ENCODE measurements around the gene IL17RD. TPM values are rescaled to one million over a fixed set of nuclear protein-coding genes. Genes with fewer than 3 reads are reported as not detected.

Gene IL17RD
- total and polyA plus RNA-seq, 9 of the 15 experiments (the other 6 are each of a cell fraction or from before 2014, with no cell fraction given) = under 0.01 to 0.09 (median 0.04) TPM; not detected in 4

DNA sequence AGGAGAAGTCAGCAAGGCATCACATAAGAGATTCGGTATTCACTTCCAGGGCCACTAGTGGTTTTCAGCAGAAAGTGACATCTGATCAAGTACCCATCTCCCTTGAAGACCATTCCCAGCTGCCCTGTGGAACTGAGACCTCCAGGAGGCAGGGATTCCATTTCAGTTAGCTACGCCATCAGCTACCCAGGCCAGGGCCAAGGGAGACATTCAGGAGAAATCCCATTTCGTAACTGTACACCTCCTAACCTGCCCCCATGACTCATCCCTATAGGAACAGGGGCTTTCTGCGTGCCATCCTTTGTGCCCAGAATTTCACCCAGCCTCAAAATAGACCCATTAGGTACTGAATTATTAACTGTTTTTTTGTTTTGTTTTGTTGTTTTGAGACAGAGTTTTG lies 79.9 kb downstream of the IL17RD start:
- 9% methylated on average over 4 of the region's 4 CpGs for WGBS (ENCODE audit: insufficient coverage, low coverage, missing lambda C conversion rate)
- in situ Hi-C loops (cut with MboI) = no loop called here
- Histone ChIP-seq H3K9me1 (ENCODE audit: control insufficient read depth, insufficient read depth, low read length) (no peaks in the 10 kb centered on the region), H3K27me3 (ENCODE audit: control insufficient read depth in 2 of 2, insufficient read depth in 2 of 2, low read length in 2 of 2) (no peaks in the 10 kb centered on the region; a peak in 2 of 5 replicates), H4K20me1 (replicated peaks; ENCODE audit: control insufficient read depth, insufficient read depth, low read length) (no peaks in the 10 kb centered on the region), H3K9ac (ENCODE audit: insufficient read depth in 1 of 2, low read depth in 2 of 2, low read length in 2 of 2) (no peak overlapping the region), H3K27ac (ENCODE audit: extremely low read depth, low read depth, low read length) (no peak overlapping the region), H3K4me2 (ENCODE audit: insufficient read depth, low read length) (no peak overlapping the region), H3K4me1 (replicated peaks in 1 of 2; ENCODE audit: control insufficient read depth in 2 of 2, insufficient read depth in 2 of 2, low read length in 2 of 2) (no peaks in the 10 kb centered on the region), H3K79me2 (ENCODE audit: control insufficient read depth, insufficient read depth, low read length) (no peaks in the 10 kb centered on the region), H2AFZ (ENCODE audit: low read depth, low read length) (no peak overlapping the region), H3K4me3 (no peak overlapping the region), H3K36me3 (ENCODE audit: control insufficient read depth, insufficient read depth, low read length) (no peaks in the 10 kb centered on the region), H3K9me3 (replicated peaks; ENCODE audit: control insufficient read depth, insufficient read depth, low read depth, low read length) (no peaks in the 10 kb centered on the region)
- intact Hi-C loops (cut with micrococcal nuclease) = no loop called here
- CTCF ChIA-PET (ENCODE audit: low intra/inter-chr PET ratio) = no interaction called here
- FAIRE-seq (no peak), ATAC-seq (no peak), DNase-seq (ENCODE audit: extremely low read depth in 1 of 4, low spot score in 3 of 4) (no peak)
- POLR2A ChIA-PET = no interaction called here
- no TSS peak for BruUV-seq (replicated peaks)
- no peak for TF ChIP-seq E2F8 (IDR thresholded peaks at IDR 0.05; ENCODE audit: low read depth, partially characterized antibody)
- no peak for TF ChIP-seq BMI1 (IDR thresholded peaks at IDR 0.05; ENCODE audit: low read length)
- TF ChIP-seq ZNF318 (IDR thresholded peaks at IDR 0.05; ENCODE audit: borderline replicate concordance in 1 of 2, low read depth in 1 of 2) = no peak
- TF ChIP-seq MTF1 (CRISPR knock-in tag; IDR thresholded peaks at IDR 0.05; ENCODE audit: borderline replicate concordance) = no peak
- TF ChIP-seq ATF4 (CRISPR knock-in tag; IDR thresholded peaks at IDR 0.05) = no peak
- TF ChIP-seq ZBTB1 (CRISPR knock-in tag; IDR thresholded peaks at IDR 0.05; ENCODE audit: borderline replicate concordance, low read depth) = no peak
- no peak for TF ChIP-seq KDM1A (IDR thresholded peaks at IDR 0.05)
- TF ChIP-seq ZNF507 (tag; conservative IDR thresholded peaks at IDR 0.05) = no peak
- TF ChIP-seq ZNF384 (IDR thresholded peaks at IDR 0.05; ENCODE audit: low read depth, low read length) = no peak
- TF ChIP-seq HNRNPLL (IDR thresholded peaks at IDR 0.05; ENCODE audit: low read depth, low read length, poor library complexity, severe bottlenecking) = no peak

All from K562 (cell line).